Endothelial cell of umbilical vein (primary cell): ENCODE results near the gene SLC26A6. TPM values are rescaled to one million over a fixed set of nuclear protein-coding genes. Genes with fewer than 3 reads are reported as not detected.

Experiments used
- BruUV-seq: library from RNA; stranded (reverse); fragments of 400-500 nt; replicated peaks from 2 replicates; lab custom pipeline; 2021; lab: Mats Ljungman, UMichigan
- CTCF ChIA-PET: fragments of 300-600, 350-600 bp; sonication (Branson Sonifier 250); formaldehyde crosslinking; loops from one replicate; lab custom pipeline; 2021; ENCODE audit warnings: antibody characterized with exemption, inconsistent platforms; lab: Charles Lee
- POLR2A ChIA-PET: fragments of 300-600, 350-600 bp; sonication (Branson Sonifier 250); formaldehyde crosslinking; loops from one replicate; lab custom pipeline; 2021; ENCODE audit warnings: antibody characterized with exemption, inconsistent platforms; lab: Charles Lee
- DNase-seq: peaks from one replicate; pipeline ENCODE4 v3.0.0-alpha.2; 2011; ENCODE audit warnings: low read depth, low spot score
- FAIRE-seq: peaks from 2 replicates; lab custom pipeline; 2011; peaks lifted over from hg19 to GRCh38; lab: Jason Lieb, UNC
- H2AFZ ChIP-seq: 2 replicates; pipeline ENCODE4 v1.6.0; 2012; ENCODE audit warnings: low read depth, low read length, control low read depth, inconsistent platforms
- H3K27ac ChIP-seq: 2 replicates; pipeline ENCODE4 v1.5.1; 2011; ENCODE audit warnings: low read depth, mild to moderate bottlenecking, control low read depth, low read length, moderate library complexity; ENCODE audit not compliant: insufficient read depth
- H3K27me3 ChIP-seq, 2 experiments: 2 replicates each; pipeline versions ENCODE4 v1.6.0 to v1.6.1; 2011; ENCODE audit warnings: low read length in 2 of 2, mixed read lengths in 1 of 2; ENCODE audit not compliant: control insufficient read depth in 2 of 2, insufficient read depth in 2 of 2
- H3K36me3 ChIP-seq, 2 experiments: 2 replicates in 1 of 2; 3 replicates in 1 of 2; pipeline ENCODE4 v1.5.1; 2011; ENCODE audit warnings: low read length in 2 of 2, mild to moderate bottlenecking in 1 of 2, moderate library complexity in 1 of 2; ENCODE audit not compliant: control insufficient read depth in 2 of 2, insufficient read depth in 2 of 2; ENCODE audit errors: extremely low read depth in 1 of 2
- H3K4me1 ChIP-seq: 3 replicates; pipeline ENCODE4 v1.5.1; 2011; ENCODE audit warnings: mild to moderate bottlenecking, low read length; ENCODE audit not compliant: control insufficient read depth, insufficient read depth; ENCODE audit errors: extremely low read depth
- H3K4me2 ChIP-seq: 2 replicates; pipeline ENCODE4 v1.6.1; 2011; ENCODE audit warnings: low read length, control low read depth, mixed read lengths; ENCODE audit not compliant: insufficient read depth
- H3K4me3 ChIP-seq, 3 experiments: fragments of 200-600 bp in 1 of 3; sonication (generic), shearing (Covaris generic) in 1 of 3; replicated peaks in 1 of 3; 2 replicates each; pipeline ENCODE4 v1.5.1; 2011 to 2016; ENCODE audit warnings: control low read depth in 3 of 3, low read length in 3 of 3, mild to moderate bottlenecking in 2 of 3, inconsistent platforms in 1 of 3, low read depth in 1 of 3, moderate library complexity in 1 of 3; ENCODE audit not compliant: insufficient read depth in 1 of 3
- H3K79me2 ChIP-seq: 2 replicates; pipeline ENCODE4 v1.6.0; 2012; ENCODE audit warnings: low read length, inconsistent platforms; ENCODE audit not compliant: control insufficient read depth, insufficient read depth
- H3K9ac ChIP-seq: replicated peaks from 2 replicates; pipeline ENCODE3; 2011; ENCODE audit warnings: low read length, control low read depth; ENCODE audit not compliant: insufficient read depth; ENCODE audit errors: extremely low read depth
- H3K9me1 ChIP-seq: replicated peaks from 3 replicates; pipeline ENCODE4 v1.6.0; 2011; ENCODE audit warnings: mild to moderate bottlenecking, low read length; ENCODE audit not compliant: control insufficient read depth, insufficient read depth; ENCODE audit errors: extremely low read depth
- H3K9me3 ChIP-seq: replicated peaks from 2 replicates; pipeline ENCODE4 v1.5.1; 2012; ENCODE audit warnings: low read length, inconsistent platforms; ENCODE audit not compliant: control insufficient read depth, insufficient read depth
- H4K20me1 ChIP-seq: replicated peaks from 2 replicates; pipeline ENCODE3; 2011; ENCODE audit warnings: mild to moderate bottlenecking, low read length; ENCODE audit not compliant: control insufficient read depth, insufficient read depth; ENCODE audit errors: extremely low read depth
- CTCF ChIP-seq, 2 donors: IDR thresholded peaks; 1 replicate in 1 of 2; 2 replicates in 1 of 2; pipeline ENCODE4 v1.5.1; 2011; ENCODE audit warnings: low read length in 2 of 2, mild to moderate bottlenecking in 2 of 2, moderate library complexity in 2 of 2, control low read depth in 1 of 2, inconsistent platforms in 1 of 2, low read depth in 1 of 2; ENCODE audit not compliant: insufficient read depth in 1 of 2; ENCODE audit errors: extremely low read depth in 1 of 2
- EZH2 ChIP-seq: IDR thresholded peaks from 2 replicates; pipeline ENCODE4 v1.6.1; 2012; ENCODE audit warnings: borderline replicate concordance, low read depth, mild to moderate bottlenecking, moderate library complexity, low read length, inconsistent platforms; ENCODE audit not compliant: severe bottlenecking
- FOS ChIP-seq: IDR thresholded peaks from 2 replicates; pipeline ENCODE4 v1.6.1; 2011; ENCODE audit warnings: mild to moderate bottlenecking, low read length, moderate library complexity, borderline replicate concordance; ENCODE audit not compliant: insufficient read depth
- GATA2 ChIP-seq: IDR thresholded peaks from 2 replicates; pipeline ENCODE4 v1.7.0; 2011; ENCODE audit warnings: low read depth, mild to moderate bottlenecking, moderate library complexity, mixed read lengths, low read length; ENCODE audit not compliant: insufficient read length, insufficient read depth
- JUN ChIP-seq: IDR thresholded peaks from 2 replicates; pipeline ENCODE4 v1.6.1; 2011; ENCODE audit warnings: borderline replicate concordance, low read depth; ENCODE audit not compliant: insufficient read length, insufficient read depth
- MYC ChIP-seq: IDR thresholded peaks from one replicate; pipeline ENCODE4 v1.6.1; 2011; ENCODE audit warnings: mild to moderate bottlenecking, low read depth, low read length
- POLR2A ChIP-seq: IDR thresholded peaks from 2 replicates; pipeline ENCODE4 v1.6.1; 2012; ENCODE audit warnings: low read depth, mild to moderate bottlenecking, control low read depth, low read length
- POLR2AphosphoS5 ChIP-seq: IDR thresholded peaks from 2 replicates; pipeline ENCODE4 v1.6.1; 2012; ENCODE audit warnings: low read depth, mild to moderate bottlenecking, control low read depth, low read length, moderate library complexity; ENCODE audit not compliant: insufficient read depth
- dilution Hi-C: fragments of 300-500 bp; cut with MboI; formaldehyde crosslinking; loops from one replicate; pipeline ENCODE4 v1.15.0; 2019; ENCODE audit warnings: low sequenced_read_pairs; ENCODE audit not compliant: extremely low pct_ligation_motif_present
- intact Hi-C: fragments of 100-400 bp; cut with micrococcal nuclease; formaldehyde crosslinking; loops from one replicate; pipeline ENCODE4 v1.10.0; 2022
- polyA plus RNA-seq, 4 experiments: library from polyadenylated mRNA; depleted of rRNA in 3 of 4; stranded (reverse) in 3 of 4; unstranded in 1 of 4; fragments of >200 nt; gene quantifications; 2 replicates each; pipeline versions ENCODE4 v1.2.1 to v1.2.3, GENCODE V29; 2011 to 2012; ENCODE audit warnings: missing spikeins in 1 of 4
- total RNA-seq: library from RNA; stranded (reverse); gene quantifications from 2 replicates; pipeline ENCODE4 v1.2.3, GENCODE V29; 2021
- TF ChIP-seq, protein P1 (sequence below): IDR thresholded peaks from 2 replicates; pipeline ENCODE4 v1.6.1; 2011; ENCODE audit not compliant: insufficient read depth, insufficient read length

The SLC26A6 gene
- total and polyA plus RNA-seq, 2 donors (not counting 3 experiments of a cell fraction or from before 2014, with no cell fraction given): 31.0 to 32.2 TPM

- POLR2A ChIA-PET: no interaction called here
- H3K79me2 ChIP-seq: no peaks in the 10 kb centered on the region
- H3K4me1 ChIP-seq: peaks cover 17% of the 10 kb centered on the region
- FAIRE-seq (no peak), DNase-seq (no peak)
- H3K9me3 ChIP-seq: no peaks in the 10 kb centered on the region
- no peak overlapping the region for H2AFZ ChIP-seq
- no TSS peak for BruUV-seq
- TF ChIP-seq JUN (no peak), POLR2AphosphoS5 (no peak), FOS (no peak), EZH2 (no peak), POLR2A (no peak), MYC (no peak), CTCF (IDR thresholded peaks at IDR 0.05; ENCODE audit: extremely low read depth in 1 of 2, insufficient read depth in 1 of 2, low read depth in 1 of 2, low read length in 2 of 2) (no peak), GATA2 (no peak)
- TF ChIP-seq, protein P1, sequence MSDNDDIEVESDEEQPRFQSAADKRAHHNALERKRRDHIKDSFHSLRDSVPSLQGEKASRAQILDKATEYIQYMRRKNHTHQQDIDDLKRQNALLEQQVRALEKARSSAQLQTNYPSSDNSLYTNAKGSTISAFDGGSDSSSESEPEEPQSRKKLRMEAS: no peak
- H3K36me3 ChIP-seq: peaks cover 0 to 24% of the 10 kb centered on the region in 2 experiments
- H3K4me2 ChIP-seq: no peak overlapping the region
- H4K20me1 ChIP-seq: no peaks in the 10 kb centered on the region
- CTCF ChIA-PET: interaction anchor here (4.5 kb wide), 1 partner anchor 21 kb away, joined by 32 read pairs; no protein-coding TSS in a partner anchor
- H3K9me1 ChIP-seq: no peaks in the 10 kb centered on the region
- no peak overlapping the region for H3K27ac ChIP-seq
- intact Hi-C loops: loop anchor here (2.0 kb wide), 1 partner anchor 53 kb away; no protein-coding TSS in a partner anchor
- H3K9ac ChIP-seq: no peak overlapping the region
- dilution Hi-C loops: no loop called here
- H3K4me3 ChIP-seq: no peak overlapping the region
- no peaks in the 10 kb centered on the region for H3K27me3 ChIP-seq
Measured at GRCh38 chr3:48633743-48634142, 1.5 kb downstream of the SLC26A6 start.
